SH-SY5Y (cell line): Measurements from ENCODE around the gene FBXO5.

ENCODE experiments used
- GATA2 ChIP-seq: IDR thresholded peaks from 2 replicates; pipeline ENCODE4 v1.6.1; 2011; ENCODE audit warnings: mild to moderate bottlenecking, low read depth, low read length
- GATA3 ChIP-seq: IDR thresholded peaks from 2 replicates; pipeline ENCODE4 v1.6.1; 2011; ENCODE audit warnings: low read depth, mild to moderate bottlenecking, low read length, moderate library complexity

- TF ChIP-seq GATA3 (no peak), GATA2 (no peak)
Measured at GRCh38 chr6:152978058-152978457, 4.8 kb downstream of the FBXO5 start.
